ENCODE measurements around the gene SOWAHA.

DNA sequence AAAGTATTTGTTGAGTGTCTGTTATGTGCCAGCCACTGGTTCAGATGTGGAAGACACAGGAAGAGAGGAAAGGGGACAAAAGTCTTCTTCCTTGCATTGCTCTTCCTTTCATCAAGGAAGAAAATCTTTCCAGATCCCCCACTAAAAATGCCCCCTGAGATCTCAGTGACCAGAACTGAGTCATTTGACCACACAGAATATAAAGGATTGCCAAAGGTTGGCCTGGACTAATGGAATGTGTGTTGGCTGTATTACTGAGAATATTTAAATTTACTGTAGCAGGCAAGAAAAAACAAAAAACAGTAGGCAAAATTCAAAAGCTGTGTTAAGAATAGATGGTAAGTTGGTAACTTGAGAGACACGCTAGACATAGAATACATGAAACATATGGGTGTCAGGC, 26.0 kb upstream of the SOWAHA start:
- TF ChIP-seq, protein P1, sequence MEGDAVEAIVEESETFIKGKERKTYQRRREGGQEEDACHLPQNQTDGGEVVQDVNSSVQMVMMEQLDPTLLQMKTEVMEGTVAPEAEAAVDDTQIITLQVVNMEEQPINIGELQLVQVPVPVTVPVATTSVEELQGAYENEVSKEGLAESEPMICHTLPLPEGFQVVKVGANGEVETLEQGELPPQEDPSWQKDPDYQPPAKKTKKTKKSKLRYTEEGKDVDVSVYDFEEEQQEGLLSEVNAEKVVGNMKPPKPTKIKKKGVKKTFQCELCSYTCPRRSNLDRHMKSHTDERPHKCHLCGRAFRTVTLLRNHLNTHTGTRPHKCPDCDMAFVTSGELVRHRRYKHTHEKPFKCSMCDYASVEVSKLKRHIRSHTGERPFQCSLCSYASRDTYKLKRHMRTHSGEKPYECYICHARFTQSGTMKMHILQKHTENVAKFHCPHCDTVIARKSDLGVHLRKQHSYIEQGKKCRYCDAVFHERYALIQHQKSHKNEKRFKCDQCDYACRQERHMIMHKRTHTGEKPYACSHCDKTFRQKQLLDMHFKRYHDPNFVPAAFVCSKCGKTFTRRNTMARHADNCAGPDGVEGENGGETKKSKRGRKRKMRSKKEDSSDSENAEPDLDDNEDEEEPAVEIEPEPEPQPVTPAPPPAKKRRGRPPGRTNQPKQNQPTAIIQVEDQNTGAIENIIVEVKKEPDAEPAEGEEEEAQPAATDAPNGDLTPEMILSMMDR (IDR thresholded peaks at IDR 0.05 in 2 of 3, conservative IDR thresholded peaks at IDR 0.05 in 1 of 3; ENCODE audit: control insufficient read depth in 2 of 3, extremely low read depth in 1 of 3, insufficient read depth in 1 of 3, low read depth in 3 of 3, low read length in 3 of 3): no peak
- TF ChIP-seq, protein P2, sequence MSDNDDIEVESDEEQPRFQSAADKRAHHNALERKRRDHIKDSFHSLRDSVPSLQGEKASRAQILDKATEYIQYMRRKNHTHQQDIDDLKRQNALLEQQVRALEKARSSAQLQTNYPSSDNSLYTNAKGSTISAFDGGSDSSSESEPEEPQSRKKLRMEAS (IDR thresholded peaks at IDR 0.05; ENCODE audit: low read depth, low read length): no peak
- TF ChIP-seq POLR2AphosphoS5 (IDR thresholded peaks at IDR 0.05; ENCODE audit: low read length) (no peak), NR2C1 (IDR thresholded peaks at IDR 0.05) (no peak), POLR2A (IDR thresholded peaks at IDR 0.05; ENCODE audit: low read depth, low read length) (no peak), EZH2 (IDR thresholded peaks at IDR 0.05; ENCODE audit: borderline replicate concordance, control insufficient read depth, low read depth, low read length) (no peak), TAF1 (IDR thresholded peaks at IDR 0.05; ENCODE audit: borderline replicate concordance, low read depth, low read length) (no peak), DPF2 (IDR thresholded peaks at IDR 0.05) (no peak), PAX8 (IDR thresholded peaks at IDR 0.05) (no peak), POU2F2 (IDR thresholded peaks at IDR 0.05; ENCODE audit: borderline replicate concordance, low read depth, low read length) (no peak)
- TF ChIP-seq, protein P3, sequence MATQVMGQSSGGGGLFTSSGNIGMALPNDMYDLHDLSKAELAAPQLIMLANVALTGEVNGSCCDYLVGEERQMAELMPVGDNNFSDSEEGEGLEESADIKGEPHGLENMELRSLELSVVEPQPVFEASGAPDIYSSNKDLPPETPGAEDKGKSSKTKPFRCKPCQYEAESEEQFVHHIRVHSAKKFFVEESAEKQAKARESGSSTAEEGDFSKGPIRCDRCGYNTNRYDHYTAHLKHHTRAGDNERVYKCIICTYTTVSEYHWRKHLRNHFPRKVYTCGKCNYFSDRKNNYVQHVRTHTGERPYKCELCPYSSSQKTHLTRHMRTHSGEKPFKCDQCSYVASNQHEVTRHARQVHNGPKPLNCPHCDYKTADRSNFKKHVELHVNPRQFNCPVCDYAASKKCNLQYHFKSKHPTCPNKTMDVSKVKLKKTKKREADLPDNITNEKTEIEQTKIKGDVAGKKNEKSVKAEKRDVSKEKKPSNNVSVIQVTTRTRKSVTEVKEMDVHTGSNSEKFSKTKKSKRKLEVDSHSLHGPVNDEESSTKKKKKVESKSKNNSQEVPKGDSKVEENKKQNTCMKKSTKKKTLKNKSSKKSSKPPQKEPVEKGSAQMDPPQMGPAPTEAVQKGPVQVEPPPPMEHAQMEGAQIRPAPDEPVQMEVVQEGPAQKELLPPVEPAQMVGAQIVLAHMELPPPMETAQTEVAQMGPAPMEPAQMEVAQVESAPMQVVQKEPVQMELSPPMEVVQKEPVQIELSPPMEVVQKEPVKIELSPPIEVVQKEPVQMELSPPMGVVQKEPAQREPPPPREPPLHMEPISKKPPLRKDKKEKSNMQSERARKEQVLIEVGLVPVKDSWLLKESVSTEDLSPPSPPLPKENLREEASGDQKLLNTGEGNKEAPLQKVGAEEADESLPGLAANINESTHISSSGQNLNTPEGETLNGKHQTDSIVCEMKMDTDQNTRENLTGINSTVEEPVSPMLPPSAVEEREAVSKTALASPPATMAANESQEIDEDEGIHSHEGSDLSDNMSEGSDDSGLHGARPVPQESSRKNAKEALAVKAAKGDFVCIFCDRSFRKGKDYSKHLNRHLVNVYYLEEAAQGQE (IDR thresholded peaks at IDR 0.05; ENCODE audit: low read depth, low read length): no peak

All from GM12878 (cell line).